ENCODE measurements around the gene PRM2.

GRCh38 chr16:11242658-11243057, 33.6 kb downstream of the PRM2 start:
- no peak for TF ChIP-seq EZH2 (IDR thresholded peaks at IDR 0.05; ENCODE audit: insufficient read depth, poor library complexity, severe bottlenecking)
- TF ChIP-seq EZH2phosphoT487 (IDR thresholded peaks at IDR 0.05; ENCODE audit: insufficient read depth, low read depth): no peak

All from GM23248 (cell line).